SK-N-MC (cell line): ENCODE data around the gene CC2D2B.
"Not testable (repeated sequence)": the region's sequence is repeated elsewhere in the genome, so short reads cannot be mapped to it uniquely, and the experiment has no call there.

Experiments
- DNase-seq: peaks from one replicate; pipeline ENCODE4 v3.0.0-alpha.2; 2011; ENCODE audit warnings: low read depth, low spot score
- H3K27ac ChIP-seq: fragments of 200-600 bp; sonication (generic); 2 replicates; pipeline ENCODE4 v1.5.1; 2016; ENCODE audit warnings: mixed run types
- H3K36me3 ChIP-seq: fragments of 200-600 bp; sonication (generic); 2 replicates; pipeline ENCODE4 v1.6.1; 2017; ENCODE audit warnings: antibody characterized with exemption, low read length, mixed read lengths; ENCODE audit not compliant: insufficient read depth
- H3K4me3 ChIP-seq: fragments of 200-600 bp; sonication (generic); 2 replicates; pipeline ENCODE4 v1.5.1; 2016
- H3K9ac ChIP-seq: fragments of 200-600 bp; sonication (generic); 2 replicates; pipeline ENCODE4 v1.8.0; 2017; ENCODE audit warnings: mixed run types, mixed read lengths; ENCODE audit not compliant: insufficient read length
- H3K9me3 ChIP-seq: fragments of 200-600 bp; sonication (generic); 2 replicates; pipeline ENCODE4 v1.6.1; 2017; ENCODE audit warnings: low read depth, mild to moderate bottlenecking, antibody characterized with exemption, low read length, moderate library complexity, mixed read lengths
- EZH2 ChIP-seq: fragments of 200-600 bp; sonication (generic); IDR thresholded peaks from one replicate; pipeline ENCODE4 v1.6.1; 2017; ENCODE audit warnings: antibody characterized with exemption
- FOXP2 ChIP-seq: optimal IDR thresholded peaks from 2 replicates; pipeline ENCODE3; 2011; ENCODE audit warnings: mild to moderate bottlenecking, moderate library complexity; ENCODE audit not compliant: insufficient read depth; ENCODE audit errors: extremely low read length, control extremely low read depth
- POLR2AphosphoS5 ChIP-seq: IDR thresholded peaks from 2 replicates; pipeline ENCODE4 v1.6.1; 2012; ENCODE audit warnings: mild to moderate bottlenecking, low read depth, low read length, borderline replicate concordance

CC2D2B gene

GRCh38 chr10:95873139-95873538 is 34.6 kb upstream of the CC2D2B start:
- Histone ChIP-seq H3K9ac (no peak overlapping the region), H3K4me3 (no peak overlapping the region), H3K36me3 (peaks cover 11% of the 10 kb centered on the region; the same call in 1 of the 2 replicates), H3K9me3 (no peaks in the 10 kb centered on the region), H3K27ac (no peak overlapping the region)
- DNase-seq, result no peak
- TF ChIP-seq POLR2AphosphoS5 (no peak), FOXP2 (no peak), EZH2 (no peak)

DNA sequence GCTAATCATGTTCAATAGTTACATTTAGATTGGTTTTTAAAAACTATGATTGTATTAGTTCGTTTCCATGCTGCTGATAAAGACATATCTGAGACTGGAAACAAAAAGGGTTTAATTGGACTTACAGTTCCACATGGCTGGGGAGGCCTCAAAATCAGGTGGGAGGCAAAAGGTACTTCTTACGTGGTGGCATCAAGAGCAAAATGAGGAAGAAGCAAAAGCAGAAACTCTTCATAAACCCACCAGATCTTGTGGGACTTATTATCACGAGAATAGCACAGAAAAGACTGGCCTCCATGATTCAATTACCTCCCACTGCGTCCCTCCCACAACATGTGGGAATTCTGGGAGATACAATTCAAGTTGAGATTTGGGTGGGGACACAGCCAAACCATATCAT is 34.1 kb upstream of the CC2D2B start:
- Histone ChIP-seq H3K27ac (no peak overlapping the region), H3K36me3 (peaks cover 11% of the 10 kb centered on the region; the same call in 1 of the 2 replicates), H3K9ac (no peak overlapping the region), H3K9me3 (no peaks in the 10 kb centered on the region), H3K4me3 (no peak overlapping the region)
- TF ChIP-seq POLR2AphosphoS5, result no peak
- TF ChIP-seq FOXP2, result no peak
- no peak for TF ChIP-seq EZH2
- DNase-seq, result no peak

- H3K36me3 ChIP-seq, result peaks cover 11% of the 10 kb centered on the region; the same call in 1 of the 2 replicates
- H3K9ac ChIP-seq, H3K4me3 ChIP-seq, DNase-seq, H3K27ac ChIP-seq, H3K9me3 ChIP-seq: not testable (repeated sequence)
Measured at GRCh38 chr10:95874783-95875182, 33.0 kb upstream of the CC2D2B start.

DNA sequence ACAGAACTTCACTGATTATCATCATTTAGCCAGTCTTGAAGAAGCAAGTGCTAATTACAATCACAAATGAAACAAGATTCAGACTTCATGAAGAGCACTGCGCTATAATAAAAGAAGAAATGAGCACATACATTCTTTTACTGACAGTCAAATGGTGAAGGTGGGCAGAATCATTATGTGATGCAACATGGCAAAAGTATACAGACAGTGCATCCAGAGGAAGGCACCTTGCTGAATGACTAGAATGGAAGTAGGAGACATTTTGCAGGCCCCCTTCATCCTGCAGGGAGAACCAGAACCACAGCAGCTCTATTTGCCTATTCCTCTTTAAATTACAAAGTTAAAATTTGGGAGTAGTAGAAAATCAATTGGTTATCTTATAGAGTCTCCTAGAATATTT is 31.0 kb upstream of the CC2D2B start:
- no peak for TF ChIP-seq EZH2
- no peak for TF ChIP-seq FOXP2
- DNase-seq, result no peak
- H3K9ac ChIP-seq, result no peak overlapping the region
- no peak overlapping the region for H3K4me3 ChIP-seq
- peaks cover 11% of the 10 kb centered on the region; the same call in 1 of the 2 replicates for H3K36me3 ChIP-seq
- H3K9me3 ChIP-seq, result no peaks in the 10 kb centered on the region
- H3K27ac ChIP-seq, result no peak overlapping the region

DNA sequence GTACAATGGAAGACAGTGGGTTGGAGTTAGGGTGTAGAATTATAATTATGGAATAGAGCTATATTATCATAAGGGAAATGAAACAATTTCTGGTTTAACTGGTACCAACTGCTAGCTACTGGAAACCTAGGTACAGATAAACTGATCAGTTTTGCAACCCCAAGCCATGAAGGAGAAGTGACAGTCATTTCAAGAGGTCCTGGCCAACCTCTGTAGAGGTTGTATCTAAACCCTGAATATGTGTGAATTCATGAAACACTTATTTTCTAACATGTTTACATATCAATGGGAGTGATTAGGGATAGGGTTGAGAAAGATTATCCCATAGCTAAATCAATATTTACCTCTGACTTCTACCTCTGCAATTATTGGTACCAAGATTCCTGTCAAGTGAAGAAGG is 29.9 kb upstream of the CC2D2B start:
- no peak overlapping the region for H3K27ac ChIP-seq
- H3K36me3 ChIP-seq, result peaks cover 11% of the 10 kb centered on the region; the same call in 1 of the 2 replicates
- TF ChIP-seq EZH2 (no peak), FOXP2 (no peak), POLR2AphosphoS5 (no peak)

DNA sequence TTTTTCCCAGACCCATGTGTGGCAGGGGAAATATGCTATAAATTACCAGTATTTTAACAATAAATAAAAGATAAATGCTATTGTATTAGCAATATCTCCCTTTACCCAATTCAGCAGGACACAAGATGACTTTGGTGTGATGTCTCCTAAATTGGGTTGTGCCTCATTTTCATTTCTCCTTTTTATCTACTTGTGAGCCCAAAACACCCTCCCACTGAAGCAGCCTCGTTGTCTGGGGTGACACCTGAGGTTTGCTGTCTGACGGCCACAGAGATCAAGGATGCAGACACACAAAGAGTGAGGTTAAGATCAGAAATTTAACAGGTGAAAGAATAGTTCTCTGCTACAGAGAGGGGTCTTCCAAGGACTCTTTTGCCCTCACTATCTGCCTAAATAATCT is 27.1 kb upstream of the CC2D2B start:
- Histone ChIP-seq H3K9me3 (no peaks in the 10 kb centered on the region), H3K27ac (no peak overlapping the region), H3K9ac (no peak overlapping the region), H3K36me3 (peaks cover 10% of the 10 kb centered on the region; the same call in 1 of the 2 replicates), H3K4me3 (no peak overlapping the region)
- no peak for DNase-seq
- TF ChIP-seq POLR2AphosphoS5 (no peak), FOXP2 (no peak), EZH2 (no peak)

More for the DNA sequence above, 29.9 kb upstream of the CC2D2B start:
- DNase-seq, result no peak
- no peak overlapping the region for H3K4me3 ChIP-seq
- H3K9ac ChIP-seq, result no peak overlapping the region
- no peaks in the 10 kb centered on the region for H3K9me3 ChIP-seq

- DNase-seq, result no peak
- Histone ChIP-seq H3K9ac (no peak overlapping the region), H3K27ac (no peak overlapping the region), H3K36me3 (peaks cover 4% of the 10 kb centered on the region; the same call in 1 of the 2 replicates), H3K4me3 (no peak overlapping the region), H3K9me3 (no peaks in the 10 kb centered on the region)
- TF ChIP-seq FOXP2 (no peak), EZH2 (no peak), POLR2AphosphoS5 (no peak)
Measured at GRCh38 chr10:95881316-95881715, 26.5 kb upstream of the CC2D2B start.

GRCh38 chr10:95889830-95890229 is 17.9 kb upstream of the CC2D2B start:
- Histone ChIP-seq H3K27ac (no peak overlapping the region), H3K9ac (no peak overlapping the region), H3K4me3 (no peak overlapping the region), H3K36me3 (no peaks in the 10 kb centered on the region; the same call in 1 of the 2 replicates), H3K9me3 (no peaks in the 10 kb centered on the region)
- TF ChIP-seq FOXP2, result no peak
- TF ChIP-seq EZH2, result no peak
- TF ChIP-seq POLR2AphosphoS5, result no peak
- DNase-seq, result no peak

GRCh38 chr10:95896071-95896850 is 11.5 kb upstream of the CC2D2B start:
- TF ChIP-seq POLR2AphosphoS5, result no peak
- TF ChIP-seq EZH2, result no peak
- TF ChIP-seq FOXP2, result no peak
- H3K4me3 ChIP-seq, result no peak overlapping the region
- H3K9me3 ChIP-seq, result no peaks in the 10 kb centered on the region
- H3K27ac ChIP-seq, result no peak overlapping the region
- H3K36me3 ChIP-seq, result peaks cover 14% of the 10 kb centered on the region; the same call in 1 of the 2 replicates
- H3K9ac ChIP-seq, result no peak overlapping the region
- DNase-seq, result no peak

DNA sequence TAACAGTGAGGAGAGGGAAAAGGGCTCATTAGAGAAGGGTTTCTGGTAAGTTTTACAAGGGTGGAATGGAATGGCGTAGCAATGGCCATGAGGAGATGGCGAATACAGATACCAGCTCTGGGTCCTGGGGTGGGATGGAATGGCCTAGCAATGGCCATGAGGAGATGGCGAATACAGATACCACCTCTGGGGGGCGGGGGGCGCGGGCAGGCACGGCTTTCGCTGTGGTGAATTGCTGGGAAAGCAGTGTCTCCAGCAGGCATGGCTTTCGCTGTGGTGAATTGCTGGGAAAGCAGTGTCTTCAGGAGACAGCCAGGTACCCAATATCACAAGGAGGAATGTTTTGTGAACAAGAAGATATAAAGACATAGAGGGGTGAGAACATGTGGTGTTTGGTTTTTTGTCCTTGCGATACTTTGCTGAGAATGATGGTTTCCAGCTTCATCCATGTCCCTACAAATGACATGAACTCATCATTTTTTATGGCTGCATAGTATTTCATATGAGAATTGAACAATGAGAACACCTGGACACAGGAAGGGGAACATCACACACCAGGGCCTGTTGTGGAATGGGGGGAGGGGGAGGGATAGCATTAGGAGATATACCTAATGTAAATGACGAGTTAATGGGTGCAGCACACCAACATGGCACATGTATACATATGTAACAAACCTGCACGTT is 1.7 kb upstream of the CC2D2B start:
- not testable (repeated sequence) for DNase-seq, H3K27ac ChIP-seq, H3K4me3 ChIP-seq, H3K9me3 ChIP-seq, H3K36me3 ChIP-seq, H3K9ac ChIP-seq
